GM13976 (cell line): ENCODE measurements around the gene WFDC5.
"Not testable (repeated sequence)": the region's sequence is repeated elsewhere in the genome, so short reads cannot be mapped to it uniquely, and the experiment has no call there.

Experiments used
- DNase-seq: peaks from one replicate; pipeline ENCODE4 v3.0.0; 2012; ENCODE audit warnings: low spot score
- CTCF ChIP-seq: IDR thresholded peaks from 2 replicates; pipeline ENCODE4 v1.5.1; 2012; ENCODE audit warnings: borderline replicate concordance, mild to moderate bottlenecking; ENCODE audit not compliant: insufficient read depth; ENCODE audit errors: extremely low read depth, missing control alignments, control extremely low read depth
- in situ Hi-C: fragments of 300-500 bp; cut with MboI; formaldehyde crosslinking; loops from one replicate; pipeline ENCODE4 v1.12.0; 2022; ENCODE audit warnings: low sequenced_read_pairs, mixed read lengths, inconsistent platforms; ENCODE audit not compliant: unreplicated experiment

Gene WFDC5

DNA sequence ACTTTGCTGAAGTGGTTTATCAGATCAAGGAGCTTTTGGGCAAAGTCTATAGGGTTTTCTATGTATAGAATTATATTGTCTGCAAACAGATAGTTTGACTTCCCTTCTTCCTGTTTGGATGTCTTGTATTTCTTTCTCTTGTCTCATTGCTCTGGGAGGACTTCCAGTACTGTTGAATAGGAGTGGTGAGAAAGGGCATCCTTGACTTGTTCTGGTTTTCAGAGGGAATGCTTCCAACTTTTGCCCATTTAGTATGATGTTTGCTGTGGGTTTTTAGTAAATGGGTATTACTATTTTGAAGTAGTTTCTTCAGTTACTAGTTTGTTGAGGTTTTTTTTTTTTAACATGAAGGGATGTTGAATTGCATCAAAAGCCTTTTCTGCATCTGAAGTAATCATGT, 50.2 kb downstream of the WFDC5 start:
- no peak for DNase-seq
- in situ Hi-C loops, result no loop called here
- no peak for TF ChIP-seq CTCF

- DNase-seq, in situ Hi-C loops: not testable (repeated sequence)
Observed at GRCh38 chr20:45063107-45063506, 51.9 kb downstream of the WFDC5 start.

GRCh38 chr20:45061244-45061643, 53.7 kb downstream of the WFDC5 start:
- no peak for TF ChIP-seq CTCF
- in situ Hi-C loops, result no loop called here
- no peak for DNase-seq

DNA sequence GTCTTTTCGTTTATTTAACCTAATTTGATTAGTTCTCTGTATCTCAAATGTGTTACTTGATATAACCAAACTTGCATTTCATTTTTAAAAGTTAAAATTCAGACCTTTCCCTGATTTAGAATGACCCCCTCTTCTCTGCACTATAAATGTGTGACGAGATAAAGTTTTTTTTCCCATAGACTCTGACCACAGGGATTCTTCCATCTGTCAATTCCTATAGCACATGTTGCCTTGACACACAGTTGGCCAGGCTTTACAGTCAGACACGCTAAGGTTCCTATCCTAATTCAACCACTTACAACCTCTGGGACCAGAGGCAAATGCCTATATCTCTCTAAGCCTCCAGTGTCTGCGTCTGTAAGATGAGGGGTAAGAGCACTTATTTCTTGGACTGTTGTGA, 54.7 kb downstream of the WFDC5 start:
- TF ChIP-seq CTCF, result no peak
- in situ Hi-C loops, result no loop called here
- no peak for DNase-seq
